SK-N-SH (cell line): ENCODE data around the gene IRAG1. TPM values are rescaled to one million over a fixed set of nuclear protein-coding genes. Genes with fewer than 3 reads are reported as not detected.

Experiments used
- CTCF ChIA-PET: fragments of 300-600, 350-600 bp; formaldehyde crosslinking; extraction: SDS; loops from one replicate; lab custom pipeline; 2021; lab: Yijun Ruan, JAX
- POLR2A ChIA-PET: fragments of 350-600 bp; sonication (Branson Sonifier 250); formaldehyde crosslinking; extraction: SDS; loops from one replicate; lab custom pipeline; 2020; ENCODE audit warnings: antibody characterized with exemption, inconsistent platforms; lab: Yijun Ruan, JAX
- DNase-seq: peaks from one replicate; pipeline ENCODE4 v3.0.0; 2012
- H2AFZ ChIP-seq: fragments of 200-600 bp; sonication (generic); 2 replicates; pipeline ENCODE4 v1.8.1; 2016; ENCODE audit warnings: antibody characterized with exemption, mild to moderate bottlenecking, low read depth
- H3F3A ChIP-seq: fragments of 200-600 bp; sonication (generic); replicated peaks from 2 replicates; pipeline ENCODE3; 2016; ENCODE audit warnings: antibody characterized with exemption, mild to moderate bottlenecking; ENCODE audit not compliant: insufficient read depth
- H3K27ac ChIP-seq, 2 experiments: fragments of 200-500 bp in 1 of 2; fragments of 200-600 bp in 1 of 2; sonication (Bioruptor generic) in 1 of 2; sonication (generic), shearing (Covaris generic) in 1 of 2; 2 replicates each; pipeline versions ENCODE4 v1.5.1 to v1.6.1; 2014 to 2016; ENCODE audit warnings: low read depth in 2 of 2, inconsistent platforms in 1 of 2, low read length in 1 of 2, mild to moderate bottlenecking in 1 of 2, mixed read lengths in 1 of 2
- H3K27me3 ChIP-seq: fragments of 200-600 bp; sonication (generic), shearing (Covaris generic); 2 replicates; pipeline ENCODE4 v1.6.1; 2016; ENCODE audit warnings: mixed run types; ENCODE audit not compliant: insufficient read depth
- H3K36me3 ChIP-seq, 2 experiments: fragments of 200-500 bp in 1 of 2; fragments of 200-600 bp in 1 of 2; sonication (Bioruptor generic) in 1 of 2; sonication (generic) in 1 of 2; replicated peaks in 1 of 2; 2 replicates each; pipeline versions ENCODE3 to v1.5.1; 2014 to 2016; ENCODE audit warnings: low read length in 1 of 2, mild to moderate bottlenecking in 1 of 2; ENCODE audit not compliant: insufficient read depth in 2 of 2, control insufficient read depth in 1 of 2
- H3K4me1 ChIP-seq, 2 experiments: fragments of 200-500 bp in 1 of 2; fragments of 200-600 bp in 1 of 2; sonication (Bioruptor generic) in 1 of 2; sonication (generic), shearing (Covaris generic) in 1 of 2; 2 replicates each; pipeline versions ENCODE4 v1.5.1 to v1.6.1; 2014 to 2016; ENCODE audit warnings: low read depth in 1 of 2, low read length in 1 of 2, mixed run types in 1 of 2; ENCODE audit not compliant: insufficient read depth in 2 of 2, control insufficient read depth in 1 of 2
- H3K4me2 ChIP-seq: fragments of 200-600 bp; sonication (generic), shearing (Covaris generic); 2 replicates; pipeline ENCODE4 v1.6.1; 2017; ENCODE audit warnings: mixed run types
- H3K4me3 ChIP-seq, 2 experiments: fragments of 200-500 bp in 1 of 2; fragments of 200-600 bp in 1 of 2; sonication (Bioruptor generic) in 1 of 2; sonication (generic), shearing (Covaris generic) in 1 of 2; 2 replicates each; pipeline versions ENCODE4 v1.5.1 to v1.8.1; 2014 to 2016; ENCODE audit warnings: low read depth in 2 of 2, inconsistent platforms in 1 of 2, low read length in 1 of 2, mild to moderate bottlenecking in 1 of 2, mixed read lengths in 1 of 2, moderate library complexity in 1 of 2
- H3K79me2 ChIP-seq: fragments of 200-600 bp; sonication (generic); 2 replicates; pipeline ENCODE4 v1.8.1; 2017; ENCODE audit warnings: mild to moderate bottlenecking; ENCODE audit not compliant: insufficient read depth
- H3K9ac ChIP-seq: fragments of 200-600 bp; sonication (generic); 2 replicates; pipeline ENCODE4 v1.6.1; 2017; ENCODE audit warnings: mixed run types
- H3K9me2 ChIP-seq: fragments of 200-600 bp; sonication (generic); 2 replicates; pipeline ENCODE4 v1.6.1; 2017; ENCODE audit warnings: mixed run types
- H3K9me3 ChIP-seq: fragments of 200-600 bp; sonication (generic); 2 replicates; pipeline ENCODE4 v1.6.1; 2017; ENCODE audit warnings: mixed run types, mild to moderate bottlenecking, moderate library complexity
- H4K20me1 ChIP-seq: fragments of 200-600 bp; sonication (generic); 2 replicates; pipeline ENCODE4 v1.6.1; 2017; ENCODE audit warnings: mild to moderate bottlenecking, mixed run types; ENCODE audit not compliant: insufficient read depth
- CHD2 ChIP-seq: fragments of 150-350 bp; IDR thresholded peaks from 2 replicates; pipeline ENCODE4 v1.6.1; 2018; ENCODE audit warnings: low read length; ENCODE audit not compliant: partially characterized antibody
- FOSL2 ChIP-seq: IDR thresholded peaks from 2 replicates; pipeline ENCODE4 v1.4.0; 2012; ENCODE audit warnings: low read depth, mild to moderate bottlenecking, moderate library complexity, borderline replicate concordance
- FOXJ3 ChIP-seq: sonication (generic); formaldehyde crosslinking; IDR thresholded peaks from 2 replicates; pipeline ENCODE4 v1.5.1; 2020; ENCODE audit warnings: mild to moderate bottlenecking, missing genetic modification reagents
- GABPA ChIP-seq: IDR thresholded peaks from 2 replicates; pipeline ENCODE4 v1.4.0; 2012; ENCODE audit warnings: low read depth, mild to moderate bottlenecking
- MEF2A ChIP-seq: IDR thresholded peaks from 2 replicates; pipeline ENCODE4 v1.4.0; 2012; ENCODE audit warnings: low read depth, borderline replicate concordance
- MXI1 ChIP-seq: IDR thresholded peaks from 2 replicates; pipeline ENCODE4 v1.6.1; 2012; ENCODE audit warnings: mild to moderate bottlenecking, low read depth, low read length, improper control_type of control experiment
- NFIC ChIP-seq: IDR thresholded peaks from 2 replicates; pipeline ENCODE4 v1.4.0; 2012; ENCODE audit warnings: borderline replicate concordance
- RCOR1 ChIP-seq: fragments of 150-350 bp; IDR thresholded peaks from 2 replicates; pipeline ENCODE4 v1.6.1; 2017; ENCODE audit warnings: antibody characterized with exemption, low read length
- RFX5 ChIP-seq: IDR thresholded peaks from 2 replicates; pipeline ENCODE4 v1.6.1; 2012; ENCODE audit warnings: mild to moderate bottlenecking, improper control_type of control experiment, low read length
- RXRA ChIP-seq: IDR thresholded peaks from 2 replicates; pipeline ENCODE4 v1.4.0; 2012; ENCODE audit warnings: low read depth, mild to moderate bottlenecking, borderline replicate concordance
- SIN3A ChIP-seq: IDR thresholded peaks from 2 replicates; pipeline ENCODE4 v1.6.1; 2012; ENCODE audit warnings: low read depth, mild to moderate bottlenecking, low read length, moderate library complexity, borderline replicate concordance
- SMC3 ChIP-seq: IDR thresholded peaks from 2 replicates; pipeline ENCODE4 v1.6.1; 2012; ENCODE audit warnings: low read depth, low read length, improper control_type of control experiment
- TCF12 ChIP-seq: IDR thresholded peaks from 2 replicates; pipeline ENCODE4 v1.4.0; 2012
- YY1 ChIP-seq: IDR thresholded peaks from 2 replicates; pipeline ENCODE4 v1.4.0; 2012; ENCODE audit warnings: low read depth, mild to moderate bottlenecking
- polyA plus RNA-seq, 3 experiments: library from polyadenylated mRNA; depleted of rRNA; stranded (reverse); fragments of >200 nt; gene quantifications; 2 replicates each; pipeline ENCODE4 v1.2.3, GENCODE V29; 2012
- TF ChIP-seq, protein P1 (sequence below): IDR thresholded peaks from 2 replicates; pipeline ENCODE4 v1.4.0; 2012; ENCODE audit warnings: low read depth
- TF ChIP-seq, protein P2 (sequence below): fragments of 150-350 bp; IDR thresholded peaks from 2 replicates; pipeline ENCODE4 v1.6.1; 2017; ENCODE audit warnings: antibody characterized with exemption, low read length, low read depth, borderline replicate concordance
- TF ChIP-seq, protein P3 (sequence below): IDR thresholded peaks from 2 replicates; pipeline ENCODE4 v1.4.0; 2012; ENCODE audit warnings: low read depth, borderline replicate concordance
- TF ChIP-seq, protein P4 (sequence below): fragments of 200-600 bp; sonication (generic); IDR thresholded peaks from 2 replicates; pipeline ENCODE4 v1.6.1; 2017; ENCODE audit warnings: antibody characterized with exemption, mild to moderate bottlenecking, moderate library complexity

The IRAG1 gene
- polyA plus RNA-seq, 1 of the 3 experiments (the other 2 are of a cell fraction) = 0.05 TPM

DNA sequence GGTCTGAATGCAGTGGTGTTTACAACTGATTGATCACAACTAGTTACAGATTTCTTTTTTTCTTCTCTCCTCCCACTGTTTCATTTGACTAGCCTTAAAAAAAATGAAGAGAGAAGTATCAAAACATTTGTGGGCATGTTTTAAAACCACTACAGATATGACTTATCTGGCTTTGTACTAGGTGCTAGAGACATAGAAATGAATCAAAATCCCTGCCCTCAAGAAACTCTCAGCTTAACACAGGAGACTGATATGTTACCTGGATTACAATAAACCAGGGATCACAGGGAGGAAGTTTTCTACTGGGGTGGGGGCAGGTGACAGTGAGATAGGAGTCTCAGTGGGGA is 32.3 kb upstream of the IRAG1 start:
- no peak overlapping the region for H3K9ac ChIP-seq
- no peak overlapping the region for H3K27ac ChIP-seq
- H3K4me1 ChIP-seq = peaks cover 4% of the 10 kb centered on the region in 2 experiments; a peak in 2 of 4 replicates
- no peak for TF ChIP-seq RXRA
- TF ChIP-seq TCF12 = no peak
- no peak for TF ChIP-seq GABPA
- TF ChIP-seq, protein P1, sequence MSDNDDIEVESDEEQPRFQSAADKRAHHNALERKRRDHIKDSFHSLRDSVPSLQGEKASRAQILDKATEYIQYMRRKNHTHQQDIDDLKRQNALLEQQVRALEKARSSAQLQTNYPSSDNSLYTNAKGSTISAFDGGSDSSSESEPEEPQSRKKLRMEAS = no peak
- TF ChIP-seq YY1 = no peak
- TF ChIP-seq, protein P2, sequence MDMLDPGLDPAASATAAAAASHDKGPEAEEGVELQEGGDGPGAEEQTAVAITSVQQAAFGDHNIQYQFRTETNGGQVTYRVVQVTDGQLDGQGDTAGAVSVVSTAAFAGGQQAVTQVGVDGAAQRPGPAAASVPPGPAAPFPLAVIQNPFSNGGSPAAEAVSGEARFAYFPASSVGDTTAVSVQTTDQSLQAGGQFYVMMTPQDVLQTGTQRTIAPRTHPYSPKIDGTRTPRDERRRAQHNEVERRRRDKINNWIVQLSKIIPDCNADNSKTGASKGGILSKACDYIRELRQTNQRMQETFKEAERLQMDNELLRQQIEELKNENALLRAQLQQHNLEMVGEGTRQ = no peak
- TF ChIP-seq, protein P3, sequence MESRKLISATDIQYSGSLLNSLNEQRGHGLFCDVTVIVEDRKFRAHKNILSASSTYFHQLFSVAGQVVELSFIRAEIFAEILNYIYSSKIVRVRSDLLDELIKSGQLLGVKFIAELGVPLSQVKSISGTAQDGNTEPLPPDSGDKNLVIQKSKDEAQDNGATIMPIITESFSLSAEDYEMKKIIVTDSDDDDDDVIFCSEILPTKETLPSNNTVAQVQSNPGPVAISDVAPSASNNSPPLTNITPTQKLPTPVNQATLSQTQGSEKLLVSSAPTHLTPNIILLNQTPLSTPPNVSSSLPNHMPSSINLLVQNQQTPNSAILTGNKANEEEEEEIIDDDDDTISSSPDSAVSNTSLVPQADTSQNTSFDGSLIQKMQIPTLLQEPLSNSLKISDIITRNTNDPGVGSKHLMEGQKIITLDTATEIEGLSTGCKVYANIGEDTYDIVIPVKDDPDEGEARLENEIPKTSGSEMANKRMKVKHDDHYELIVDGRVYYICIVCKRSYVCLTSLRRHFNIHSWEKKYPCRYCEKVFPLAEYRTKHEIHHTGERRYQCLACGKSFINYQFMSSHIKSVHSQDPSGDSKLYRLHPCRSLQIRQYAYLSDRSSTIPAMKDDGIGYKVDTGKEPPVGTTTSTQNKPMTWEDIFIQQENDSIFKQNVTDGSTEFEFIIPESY = no peak
- TF ChIP-seq, protein P4, sequence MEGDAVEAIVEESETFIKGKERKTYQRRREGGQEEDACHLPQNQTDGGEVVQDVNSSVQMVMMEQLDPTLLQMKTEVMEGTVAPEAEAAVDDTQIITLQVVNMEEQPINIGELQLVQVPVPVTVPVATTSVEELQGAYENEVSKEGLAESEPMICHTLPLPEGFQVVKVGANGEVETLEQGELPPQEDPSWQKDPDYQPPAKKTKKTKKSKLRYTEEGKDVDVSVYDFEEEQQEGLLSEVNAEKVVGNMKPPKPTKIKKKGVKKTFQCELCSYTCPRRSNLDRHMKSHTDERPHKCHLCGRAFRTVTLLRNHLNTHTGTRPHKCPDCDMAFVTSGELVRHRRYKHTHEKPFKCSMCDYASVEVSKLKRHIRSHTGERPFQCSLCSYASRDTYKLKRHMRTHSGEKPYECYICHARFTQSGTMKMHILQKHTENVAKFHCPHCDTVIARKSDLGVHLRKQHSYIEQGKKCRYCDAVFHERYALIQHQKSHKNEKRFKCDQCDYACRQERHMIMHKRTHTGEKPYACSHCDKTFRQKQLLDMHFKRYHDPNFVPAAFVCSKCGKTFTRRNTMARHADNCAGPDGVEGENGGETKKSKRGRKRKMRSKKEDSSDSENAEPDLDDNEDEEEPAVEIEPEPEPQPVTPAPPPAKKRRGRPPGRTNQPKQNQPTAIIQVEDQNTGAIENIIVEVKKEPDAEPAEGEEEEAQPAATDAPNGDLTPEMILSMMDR = no peak
- no peak for TF ChIP-seq MEF2A
- TF ChIP-seq SMC3 = no peak
- no peak for TF ChIP-seq NFIC
- no peak for TF ChIP-seq CHD2
- TF ChIP-seq SIN3A = no peak
- no peak for TF ChIP-seq RFX5
- no peak for TF ChIP-seq RCOR1
- TF ChIP-seq FOSL2 = no peak
- TF ChIP-seq FOXJ3 (CRISPR knock-in tag) = no peak
- no peak for TF ChIP-seq MXI1
- TF ChIP-seq, all 33 proteins: peak for 0
- no peak for DNase-seq
- Histone ChIP-seq H2AFZ (no peak overlapping the region), H3K9me3 (no peaks in the 10 kb centered on the region), H3K4me3 (no peak overlapping the region), H3K79me2 (no peaks in the 10 kb centered on the region), H4K20me1 (no peaks in the 10 kb centered on the region), H3K27me3 (no peaks in the 10 kb centered on the region), H3K36me3 (no peaks in the 10 kb centered on the region), H3K9me2 (no peaks in the 10 kb centered on the region), H3K4me2 (no peak overlapping the region), H3F3A (no peaks in the 10 kb centered on the region)
- ChIA-PET CTCF (no interaction called here), POLR2A (no interaction called here)
